ENCODE data around the gene CHRNA5.
A peak's percentile ranks its signal among the peaks of the same experiment; 100 is the strongest.

The CHRNA5 gene

GRCh38 chr15:78620527-78621421, 55.5 kb downstream of the CHRNA5 start, which contains the start of gene CHRNA3:
CHRNA3 (minus strand) TSS chr15:78620996; CDS start chr15:78620794, 202 bp downstream.
- no peak for DNase-seq (ENCODE audit: low read depth in 2 of 2)

GRCh38 chr15:78621810-78622402, 56.6 kb downstream of the CHRNA5 start:
- DNase-seq (ENCODE audit: low read depth in 2 of 2), result no peak

- no peak for DNase-seq (ENCODE audit: low read depth in 2 of 2)
These were observed 58.6 kb downstream of the CHRNA5 start for GRCh38 chr15:78623786-78624497.

- no peak for DNase-seq (ENCODE audit: low read depth in 2 of 2)
These were observed 59.6 kb downstream of the CHRNA5 start for GRCh38 chr15:78624651-78625590.

- no peak for DNase-seq (ENCODE audit: low read depth in 2 of 2)
These were observed 60.4 kb downstream of the CHRNA5 start for GRCh38 chr15:78625606-78626280.

GRCh38 chr15:78626381-78626995, 61.2 kb downstream of the CHRNA5 start:
- no peak for DNase-seq (ENCODE audit: low read depth in 2 of 2)

GRCh38 chr15:78627348-78627747, 62.0 kb downstream of the CHRNA5 start:
- DNase-seq (ENCODE audit: low read depth in 2 of 2), result no peak

GRCh38 chr15:78628227-78628626, 62.9 kb downstream of the CHRNA5 start:
- no peak for DNase-seq (ENCODE audit: low read depth in 2 of 2)

- DNase-seq (ENCODE audit: low read depth in 2 of 2), result no peak
These were observed 63.9 kb downstream of the CHRNA5 start for GRCh38 chr15:78629031-78629715.

- DNase-seq (ENCODE audit: low read depth in 2 of 2), result no peak
These were observed 64.4 kb downstream of the CHRNA5 start for GRCh38 chr15:78629716-78630065.

GRCh38 chr15:78630886-78631633, 65.7 kb downstream of the CHRNA5 start:
- DNase-seq (ENCODE audit: low read depth in 2 of 2), result no peak

- no peak for DNase-seq (ENCODE audit: low read depth in 2 of 2)
These were observed 68.0 kb downstream of the CHRNA5 start for GRCh38 chr15:78633348-78633747.

- DNase-seq (ENCODE audit: low read depth in 2 of 2), result no peak
These were observed 69.2 kb downstream of the CHRNA5 start for GRCh38 chr15:78634210-78635145.

- no peak for DNase-seq (ENCODE audit: low read depth in 2 of 2)
These were observed 70.0 kb downstream of the CHRNA5 start for GRCh38 chr15:78635346-78635745.

GRCh38 chr15:78636378-78636859, 71.1 kb downstream of the CHRNA5 start:
- DNase-seq (ENCODE audit: low read depth in 2 of 2), result no peak

GRCh38 chr15:78637776-78638435, 72.6 kb downstream of the CHRNA5 start:
- no peak for DNase-seq (ENCODE audit: low read depth in 2 of 2)

- DNase-seq (ENCODE audit: low read depth in 2 of 2), result peak; percentile 26 to 44
These were observed 73.5 kb downstream of the CHRNA5 start for GRCh38 chr15:78638658-78639314.
